Measurements from ENCODE around the gene LEAP2.

The LEAP2 gene

DNA sequence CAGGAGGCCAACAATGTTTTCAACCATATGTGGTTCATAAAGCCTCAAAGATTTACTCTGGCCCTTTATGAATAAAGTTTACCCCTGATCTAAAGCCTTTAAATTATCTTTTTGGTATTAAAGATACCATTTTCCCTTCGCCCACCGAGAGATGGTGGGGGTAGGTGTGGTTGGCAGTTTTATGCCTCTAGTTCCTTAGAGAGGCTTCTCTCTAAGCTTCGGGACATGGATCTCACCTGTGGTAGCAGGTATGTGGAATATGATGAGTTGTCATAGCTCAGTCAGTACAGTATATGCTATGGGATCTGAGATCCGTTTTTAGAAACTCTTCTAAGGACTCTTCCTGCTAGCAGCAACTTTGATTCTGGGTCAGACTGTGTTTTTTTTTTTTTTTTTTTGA, 4.7 kb upstream of the LEAP2 start:
- H3K4me1 ChIP-seq (ENCODE audit: control insufficient read depth, insufficient read depth, low read length): peaks cover 6% of the 10 kb centered on the region; the same call in 1 of the 2 replicates
- CTCF ChIA-PET: interaction anchor here (1.1 to 2.0 kb wide), 2 partner anchors 15 to 39 kb away, joined by 4 to 11 read pairs; no protein-coding TSS in a partner anchor
- no peaks in the 10 kb centered on the region for H3K9me3 ChIP-seq (ENCODE audit: control insufficient read depth, insufficient read depth, low read depth, low read length)
- no peak overlapping the region for H3K4me3 ChIP-seq (ENCODE audit: low read depth, low read length)
- H3K27ac ChIP-seq (ENCODE audit: extremely low read depth, low read depth, low read length): no peak overlapping the region
- POLR2A ChIA-PET: interaction anchor here (0.7 to 1.5 kb wide), 5 partner anchors 14 to 131 kb away, joined by 3 to 6 read pairs (median 4); partner anchors contain the start of genes AFF4 and KIF3A
- TF ChIP-seq ZFHX2 (tag by site-specific recombination; conservative IDR thresholded peaks at IDR 0.05) (no peak), ZNF624 (tag by site-specific recombination; IDR thresholded peaks at IDR 0.05) (no peak), ZNF292 (tag by site-specific recombination; IDR thresholded peaks at IDR 0.05; ENCODE audit: borderline replicate concordance, low read depth) (no peak)
- TF ChIP-seq, protein P1, sequence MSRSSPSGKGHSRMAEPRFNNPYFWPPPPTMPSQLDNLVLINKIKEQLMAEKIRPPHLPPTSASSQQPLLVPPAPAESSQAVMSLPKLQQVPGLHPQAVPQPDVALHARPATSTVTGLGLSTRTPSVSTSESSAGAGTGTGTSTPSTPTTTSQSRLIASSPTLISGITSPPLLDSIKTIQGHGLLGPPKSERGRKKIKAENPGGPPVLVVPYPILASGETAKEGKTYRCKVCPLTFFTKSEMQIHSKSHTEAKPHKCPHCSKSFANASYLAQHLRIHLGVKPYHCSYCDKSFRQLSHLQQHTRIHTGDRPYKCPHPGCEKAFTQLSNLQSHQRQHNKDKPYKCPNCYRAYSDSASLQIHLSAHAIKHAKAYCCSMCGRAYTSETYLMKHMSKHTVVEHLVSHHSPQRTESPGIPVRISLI (tag by site-specific recombination; IDR thresholded peaks at IDR 0.05): peak; percentile 36; the same call in 1 of the 2 replicates
- peaks cover 13 to 59% of the 10 kb centered on the region in 2 experiments; a peak in 2 of 3 replicates for H3K36me3 ChIP-seq (ENCODE audit: control insufficient read depth in 2 of 2, insufficient read depth in 1 of 2, low read length in 2 of 2)

DNA sequence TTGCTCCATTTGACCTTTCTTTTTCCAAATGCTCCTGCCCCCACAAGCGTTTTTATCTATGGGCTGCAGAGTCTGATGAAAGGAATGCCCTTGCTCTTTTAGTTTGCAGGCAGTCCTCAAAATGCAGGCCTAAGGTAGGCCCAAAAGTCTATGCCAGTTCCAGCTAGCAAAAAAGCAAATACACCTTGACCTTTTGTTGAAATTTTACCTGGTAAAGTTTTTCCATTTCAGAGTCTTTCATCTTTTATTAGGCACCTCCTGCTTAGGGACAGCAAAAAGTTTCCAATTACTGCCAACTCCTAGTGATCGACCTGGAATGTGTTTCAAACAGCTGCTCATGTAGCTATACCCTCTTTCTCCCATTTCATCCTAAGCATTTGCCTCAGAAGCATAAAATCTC, 2.7 kb upstream of the LEAP2 start:
- ChIA-PET POLR2A (no interaction called here), CTCF (interaction anchor here (0.7 to 1.2 kb wide), 2 partner anchors 13 to 18 kb away, joined by 3 to 7 read pairs; no protein-coding TSS in a partner anchor)
- Histone ChIP-seq H3K4me1 (ENCODE audit: control insufficient read depth, insufficient read depth, low read length) (peaks cover 3% of the 10 kb centered on the region; the same call in 1 of the 2 replicates), H3K36me3 (ENCODE audit: control insufficient read depth in 2 of 2, insufficient read depth in 1 of 2, low read length in 2 of 2) (peaks cover 17 to 77% of the 10 kb centered on the region in 2 experiments), H3K27ac (ENCODE audit: extremely low read depth, low read depth, low read length) (no peak overlapping the region), H3K4me3 (ENCODE audit: low read depth, low read length) (no peak overlapping the region), H3K9me3 (ENCODE audit: control insufficient read depth, insufficient read depth, low read depth, low read length) (no peaks in the 10 kb centered on the region)
- no peak for TF ChIP-seq ZSCAN30 (tag by site-specific recombination; IDR thresholded peaks at IDR 0.05)
- TF ChIP-seq, protein P2, sequence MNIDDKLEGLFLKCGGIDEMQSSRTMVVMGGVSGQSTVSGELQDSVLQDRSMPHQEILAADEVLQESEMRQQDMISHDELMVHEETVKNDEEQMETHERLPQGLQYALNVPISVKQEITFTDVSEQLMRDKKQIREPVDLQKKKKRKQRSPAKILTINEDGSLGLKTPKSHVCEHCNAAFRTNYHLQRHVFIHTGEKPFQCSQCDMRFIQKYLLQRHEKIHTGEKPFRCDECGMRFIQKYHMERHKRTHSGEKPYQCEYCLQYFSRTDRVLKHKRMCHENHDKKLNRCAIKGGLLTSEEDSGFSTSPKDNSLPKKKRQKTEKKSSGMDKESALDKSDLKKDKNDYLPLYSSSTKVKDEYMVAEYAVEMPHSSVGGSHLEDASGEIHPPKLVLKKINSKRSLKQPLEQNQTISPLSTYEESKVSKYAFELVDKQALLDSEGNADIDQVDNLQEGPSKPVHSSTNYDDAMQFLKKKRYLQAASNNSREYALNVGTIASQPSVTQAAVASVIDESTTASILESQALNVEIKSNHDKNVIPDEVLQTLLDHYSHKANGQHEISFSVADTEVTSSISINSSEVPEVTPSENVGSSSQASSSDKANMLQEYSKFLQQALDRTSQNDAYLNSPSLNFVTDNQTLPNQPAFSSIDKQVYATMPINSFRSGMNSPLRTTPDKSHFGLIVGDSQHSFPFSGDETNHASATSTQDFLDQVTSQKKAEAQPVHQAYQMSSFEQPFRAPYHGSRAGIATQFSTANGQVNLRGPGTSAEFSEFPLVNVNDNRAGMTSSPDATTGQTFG (tag by site-specific recombination; IDR thresholded peaks at IDR 0.05; ENCODE audit: borderline replicate concordance): no peak
- TF ChIP-seq ZNF132 (tag by site-specific recombination; IDR thresholded peaks at IDR 0.05; ENCODE audit: borderline replicate concordance): no peak
- TF ChIP-seq ZFP69B (tag by site-specific recombination; IDR thresholded peaks at IDR 0.05): no peak

DNA sequence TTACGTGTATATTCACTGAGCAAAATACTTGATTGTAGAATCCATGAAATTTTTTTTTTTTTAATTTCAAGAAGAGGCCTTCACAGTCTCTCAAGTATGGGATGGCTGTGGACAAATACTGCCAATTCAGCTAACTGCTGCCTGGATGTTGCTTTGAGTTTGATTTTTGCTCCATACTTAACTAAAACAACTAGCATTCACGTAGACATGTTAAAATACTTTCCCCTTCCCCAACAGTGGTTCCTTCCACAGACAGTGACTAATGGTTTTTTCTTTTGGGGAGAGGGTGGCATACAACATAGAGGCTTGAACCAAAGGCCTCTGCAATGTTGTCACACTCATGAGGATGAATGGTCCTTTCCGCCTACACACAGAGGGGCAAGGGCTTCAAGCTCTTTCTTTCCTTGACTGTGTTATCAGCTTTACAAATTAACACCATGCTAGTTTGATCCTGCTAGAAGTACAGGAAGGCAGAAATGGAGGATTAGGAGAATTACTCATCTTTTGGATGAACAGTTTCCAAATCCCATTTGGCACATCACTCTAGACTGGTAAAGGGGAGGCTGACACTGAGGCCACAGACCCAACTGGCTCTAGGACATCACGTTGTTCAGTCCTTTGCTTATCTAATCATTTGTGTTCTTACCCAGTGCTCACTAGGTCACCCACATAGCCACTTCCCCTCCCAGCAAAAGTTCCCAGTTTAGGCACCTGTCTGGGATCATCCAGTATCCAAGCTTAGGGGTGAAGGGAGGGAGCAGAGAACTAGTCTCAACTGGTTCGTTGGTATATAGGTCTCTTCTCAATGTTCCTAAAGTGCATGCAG, 1.8 kb upstream of the LEAP2 start:
- no peak for TF ChIP-seq ZNF433 (tag by site-specific recombination; IDR thresholded peaks at IDR 0.05; ENCODE audit: low read depth)
- TF ChIP-seq, protein P3, sequence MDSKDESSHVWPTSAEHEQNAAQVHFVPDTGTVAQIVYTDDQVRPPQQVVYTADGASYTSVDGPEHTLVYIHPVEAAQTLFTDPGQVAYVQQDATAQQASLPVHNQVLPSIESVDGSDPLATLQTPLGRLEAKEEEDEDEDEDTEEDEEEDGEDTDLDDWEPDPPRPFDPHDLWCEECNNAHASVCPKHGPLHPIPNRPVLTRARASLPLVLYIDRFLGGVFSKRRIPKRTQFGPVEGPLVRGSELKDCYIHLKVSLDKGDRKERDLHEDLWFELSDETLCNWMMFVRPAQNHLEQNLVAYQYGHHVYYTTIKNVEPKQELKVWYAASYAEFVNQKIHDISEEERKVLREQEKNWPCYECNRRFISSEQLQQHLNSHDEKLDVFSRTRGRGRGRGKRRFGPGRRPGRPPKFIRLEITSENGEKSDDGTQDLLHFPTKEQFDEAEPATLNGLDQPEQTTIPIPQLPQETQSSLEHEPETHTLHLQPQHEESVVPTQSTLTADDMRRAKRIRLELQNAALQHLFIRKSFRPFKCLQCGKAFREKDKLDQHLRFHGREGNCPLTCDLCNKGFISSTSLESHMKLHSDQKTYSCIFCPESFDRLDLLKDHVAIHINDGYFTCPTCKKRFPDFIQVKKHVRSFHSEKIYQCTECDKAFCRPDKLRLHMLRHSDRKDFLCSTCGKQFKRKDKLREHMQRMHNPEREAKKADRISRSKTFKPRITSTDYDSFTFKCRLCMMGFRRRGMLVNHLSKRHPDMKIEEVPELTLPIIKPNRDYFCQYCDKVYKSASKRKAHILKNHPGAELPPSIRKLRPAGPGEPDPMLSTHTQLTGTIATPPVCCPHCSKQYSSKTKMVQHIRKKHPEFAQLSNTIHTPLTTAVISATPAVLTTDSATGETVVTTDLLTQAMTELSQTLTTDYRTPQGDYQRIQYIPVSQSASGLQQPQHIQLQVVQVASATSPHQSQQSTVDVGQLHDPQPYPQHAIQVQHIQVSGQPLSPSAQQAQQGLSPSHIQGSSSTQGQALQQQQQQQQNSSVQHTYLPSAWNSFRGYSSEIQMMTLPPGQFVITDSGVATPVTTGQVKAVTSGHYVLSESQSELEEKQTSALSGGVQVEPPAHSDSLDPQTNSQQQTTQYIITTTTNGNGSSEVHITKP (tag by site-specific recombination; IDR thresholded peaks at IDR 0.05): peak; percentile 54
- no peak overlapping the region for H3K4me3 ChIP-seq (ENCODE audit: low read depth, low read length)
- H3K36me3 ChIP-seq (ENCODE audit: control insufficient read depth in 2 of 2, insufficient read depth in 1 of 2, low read length in 2 of 2): peaks cover 17 to 85% of the 10 kb centered on the region in 2 experiments
- no peaks in the 10 kb centered on the region for H3K9me3 ChIP-seq (ENCODE audit: control insufficient read depth, insufficient read depth, low read depth, low read length)
- peaks cover 3% of the 10 kb centered on the region; the same call in 1 of the 2 replicates for H3K4me1 ChIP-seq (ENCODE audit: control insufficient read depth, insufficient read depth, low read length)
- no peak overlapping the region for H3K27ac ChIP-seq (ENCODE audit: extremely low read depth, low read depth, low read length)
- CTCF ChIA-PET: interaction anchor here (0.7 to 2.5 kb wide), 3 partner anchors 12 to 19 kb away, joined by 3 to 11 read pairs (median 7); no protein-coding TSS in a partner anchor
- POLR2A ChIA-PET: no interaction called here
